HG03378 (cell line): Measurements from ENCODE around the gene CHSY1.

ENCODE experiments used
- ATAC-seq: cut with Tn5 transposase; IDR thresholded peaks from one replicate; pipeline ENCODE4 v1.9.1; 2021; ENCODE audit warnings: mild to moderate bottlenecking, moderate library complexity; ENCODE audit not compliant: unreplicated experiment

CHSY1 gene

GRCh38 chr15:101190092-101190595, 61.7 kb downstream of the CHSY1 start:
- ATAC-seq, result no peak

DNA sequence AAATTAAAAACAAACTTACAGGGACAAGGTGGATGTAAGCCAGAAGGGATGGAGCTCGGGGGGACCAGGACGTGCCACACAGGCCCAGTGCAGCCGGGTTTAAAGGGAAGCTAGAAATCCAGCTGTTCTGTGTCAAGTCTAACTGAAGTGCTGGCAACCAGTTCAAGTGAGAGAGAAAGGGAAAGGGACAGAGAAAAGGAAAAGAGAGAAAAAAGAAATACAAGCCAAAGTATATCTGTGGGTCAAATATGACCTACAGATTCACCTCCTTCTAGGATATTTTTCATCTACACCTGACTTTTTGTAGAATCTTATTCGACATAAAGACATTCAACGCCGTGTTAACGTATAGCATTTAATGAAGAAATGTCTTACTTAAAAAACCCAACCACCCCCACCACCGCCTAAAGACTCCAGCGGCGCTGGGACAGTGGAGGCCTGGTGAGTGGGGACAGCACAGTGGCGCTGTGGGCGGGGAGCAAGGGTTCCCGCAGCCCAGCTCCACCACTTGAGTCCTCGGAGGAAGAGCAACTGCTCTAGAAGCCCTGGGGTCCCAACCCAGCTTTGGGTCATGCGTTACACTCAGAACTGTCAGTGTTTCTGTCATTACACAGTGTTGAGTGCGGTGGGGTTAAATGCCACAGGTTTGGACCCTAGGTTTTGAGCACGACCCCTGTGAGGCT, 62.3 kb downstream of the CHSY1 start:
- ATAC-seq, result no peak

GRCh38 chr15:101188637-101189408, 63.0 kb downstream of the CHSY1 start:
- ATAC-seq, result peak; percentile 60

- peak; percentile 20 for ATAC-seq
Observed at GRCh38 chr15:101187820-101188636, 63.8 kb downstream of the CHSY1 start.

- no peak for ATAC-seq
Observed at GRCh38 chr15:101185770-101186169, 66.1 kb downstream of the CHSY1 start.

GRCh38 chr15:101185336-101185735, 66.5 kb downstream of the CHSY1 start:
- ATAC-seq, result no peak

DNA sequence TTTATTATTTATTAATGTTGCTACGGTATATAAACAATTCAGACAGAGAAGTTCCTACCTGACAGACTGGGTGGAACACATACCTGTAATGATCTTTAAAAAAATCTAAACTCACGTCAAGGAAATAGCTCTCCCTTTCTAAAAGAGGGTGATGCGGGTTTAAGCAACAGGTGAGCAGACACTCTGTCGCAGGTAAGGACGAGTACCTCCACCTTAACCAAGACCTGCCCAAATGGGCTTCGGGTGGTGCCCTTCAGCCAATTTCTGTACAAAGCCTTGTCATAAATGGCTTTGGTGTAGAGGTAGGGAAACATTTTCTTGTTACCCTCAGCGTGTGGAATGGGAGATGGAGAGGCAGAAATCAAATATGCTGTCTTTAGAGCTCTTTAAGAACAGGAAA, 67.0 kb downstream of the CHSY1 start:
- no peak for ATAC-seq

GRCh38 chr15:101183931-101184305, 67.9 kb downstream of the CHSY1 start:
- ATAC-seq, result no peak

GRCh38 chr15:101183226-101183930, 68.5 kb downstream of the CHSY1 start:
- no peak for ATAC-seq

GRCh38 chr15:101182215-101182614, 69.6 kb downstream of the CHSY1 start:
- no peak for ATAC-seq

GRCh38 chr15:101181349-101181748, 70.5 kb downstream of the CHSY1 start:
- ATAC-seq, result no peak

DNA sequence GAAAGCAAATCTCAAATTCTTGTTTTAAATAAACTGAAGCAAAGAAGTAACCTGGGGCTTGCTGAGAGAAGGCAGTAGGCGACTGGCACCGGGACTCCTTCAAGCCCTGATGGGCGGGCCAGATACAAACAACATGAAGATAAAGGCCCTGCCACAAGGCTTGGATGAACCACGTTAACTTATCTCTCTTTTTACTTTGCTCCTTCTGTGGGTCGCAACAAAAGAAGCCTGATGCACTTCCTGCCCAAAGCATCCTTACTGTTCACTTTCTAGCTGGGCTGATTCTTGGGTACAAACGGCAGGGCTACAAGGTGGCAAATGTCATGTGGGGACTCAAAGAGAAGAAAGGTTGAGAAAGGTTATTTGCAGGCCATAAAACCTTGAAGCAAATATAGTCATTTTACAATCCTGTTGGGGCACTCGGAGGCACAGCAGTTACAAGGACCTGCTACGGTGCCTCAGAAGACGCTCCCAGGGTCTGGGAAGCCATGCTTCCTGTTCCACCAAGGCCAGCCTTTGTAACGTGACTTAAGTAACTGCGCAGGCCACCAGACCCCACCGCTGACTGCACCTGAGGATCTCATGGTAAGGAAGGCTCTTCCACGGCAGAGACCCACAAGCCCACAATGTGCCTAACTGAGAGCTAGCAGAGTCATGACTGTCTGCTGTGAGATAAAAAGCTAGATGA, 71.1 kb downstream of the CHSY1 start:
- ATAC-seq, result no peak

- ATAC-seq, result no peak
Observed at GRCh38 chr15:101179341-101180153, 72.3 kb downstream of the CHSY1 start.

- ATAC-seq, result no peak
Observed at GRCh38 chr15:101178931-101179330, 72.9 kb downstream of the CHSY1 start.

- no peak for ATAC-seq
Observed at GRCh38 chr15:101178479-101178878, 73.4 kb downstream of the CHSY1 start.

GRCh38 chr15:101177866-101178265, 74.0 kb downstream of the CHSY1 start:
- no peak for ATAC-seq

DNA sequence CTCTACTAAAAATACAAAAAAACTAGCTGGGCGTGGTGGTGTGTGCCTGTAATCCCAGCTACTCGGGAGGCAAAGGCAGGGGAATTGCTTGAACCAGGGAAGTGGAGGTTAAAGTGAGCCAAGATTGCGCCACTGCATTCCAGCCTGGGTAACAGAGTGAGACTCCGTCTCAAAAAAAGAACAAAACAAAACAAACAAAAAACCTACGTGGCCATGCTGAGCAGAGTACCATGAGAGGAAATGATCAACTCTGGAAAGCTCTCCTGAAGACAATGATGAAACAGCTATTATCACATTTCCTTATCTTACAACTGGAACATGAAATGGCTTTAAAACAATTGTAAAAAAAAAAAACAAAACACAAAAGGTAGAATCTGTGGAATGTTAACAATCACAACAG, 75.2 kb downstream of the CHSY1 start:
- no peak for ATAC-seq

DNA sequence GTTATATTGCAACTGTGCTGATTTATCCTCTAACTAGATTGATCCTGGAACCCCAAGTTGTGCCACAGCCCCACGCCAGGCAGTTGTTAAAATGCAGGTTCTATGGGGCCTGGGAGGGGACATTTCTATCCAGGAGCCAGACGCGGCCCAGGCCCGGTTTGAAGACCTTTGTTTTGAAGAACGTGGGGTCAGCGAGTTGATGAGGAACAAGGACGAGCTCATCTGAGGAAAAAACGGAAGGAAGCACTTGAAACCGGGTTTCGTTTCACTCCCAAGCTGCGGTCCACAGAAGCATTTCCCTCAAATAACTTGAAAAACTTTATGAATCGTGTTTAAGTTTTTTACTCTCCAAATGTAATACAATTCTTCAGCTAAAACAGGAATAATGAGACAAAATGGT, 76.4 kb downstream of the CHSY1 start:
- no peak for ATAC-seq

DNA sequence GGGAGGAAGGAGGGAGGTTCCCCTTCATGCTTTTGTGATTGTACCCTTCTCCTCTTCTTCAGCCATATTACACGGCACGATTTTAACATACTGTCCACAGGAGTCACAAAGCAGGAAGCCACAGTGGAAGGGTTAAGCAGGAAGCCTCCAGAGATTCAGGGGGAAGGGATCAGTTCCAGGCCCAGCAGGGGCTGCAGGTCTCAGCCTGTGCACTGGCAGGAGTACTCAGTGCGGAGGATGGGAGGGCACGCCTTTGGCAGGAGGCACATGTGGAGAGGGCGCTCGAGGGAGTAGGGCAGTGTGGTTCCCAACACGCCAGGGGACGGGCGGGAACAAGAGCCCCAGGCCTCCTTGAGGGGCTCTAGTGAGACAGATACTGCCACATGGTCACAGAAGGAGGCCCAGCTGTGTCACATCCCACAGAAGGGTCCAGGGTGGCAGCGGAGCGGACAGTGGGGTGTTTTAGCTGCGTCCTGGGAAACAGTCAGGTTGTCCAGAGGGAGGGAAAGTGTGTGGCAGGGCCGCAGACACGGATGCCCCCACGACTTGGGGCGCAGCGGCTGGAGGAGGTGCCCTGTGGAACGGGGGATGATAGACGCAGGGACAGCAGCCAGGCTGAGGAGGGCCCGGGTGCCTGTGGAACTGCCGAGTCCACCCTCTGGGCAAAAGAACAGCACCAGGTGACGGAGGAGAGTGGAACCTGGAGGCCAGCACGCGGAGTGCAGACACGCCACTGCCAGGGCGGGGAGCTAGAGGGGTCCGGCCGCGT, 77.5 kb downstream of the CHSY1 start:
- no peak for ATAC-seq
